Mesodermal cell (in vitro differentiated cells): Measurements from ENCODE around the gene PPA1. TPM values are rescaled to one million over a fixed set of nuclear protein-coding genes. Genes with fewer than 3 reads are reported as not detected.

Source experiments
- H3K27ac ChIP-seq: 2 replicates; pipeline ENCODE4 v1.7.0; 2013; ENCODE audit warnings: mild to moderate bottlenecking, low read depth, low read length, moderate library complexity; ENCODE audit not compliant: severe bottlenecking
- H3K36me3 ChIP-seq: 2 replicates; pipeline ENCODE4 v1.7.1; 2013; ENCODE audit warnings: mild to moderate bottlenecking, low read length, moderate library complexity; ENCODE audit not compliant: control insufficient read depth, insufficient read depth
- H3K4me1 ChIP-seq: one replicate; pipeline ENCODE4 v1.7.1; 2013; ENCODE audit warnings: mild to moderate bottlenecking, low read length; ENCODE audit not compliant: insufficient read depth, control insufficient read depth, poor library complexity, severe bottlenecking
- H3K4me3 ChIP-seq: 2 replicates; pipeline ENCODE4 v1.7.0; 2013; ENCODE audit warnings: low read length, control low read depth, mild to moderate bottlenecking; ENCODE audit not compliant: insufficient read depth, poor library complexity, severe bottlenecking; ENCODE audit errors: extremely low read depth
- H3K9me3 ChIP-seq: 2 replicates; pipeline ENCODE4 v1.7.1; 2013; ENCODE audit warnings: mild to moderate bottlenecking, low read length, moderate library complexity; ENCODE audit not compliant: control insufficient read depth
- WGBS, 2 experiments: methylation state at CpG; one replicate each; pipeline ENCODE4 v1.1.5; 2013; ENCODE audit warnings: missing lambda C conversion rate in 2 of 2; ENCODE audit not compliant: insufficient coverage in 2 of 2; 5-methylcytosine and 5-hydroxymethylcytosine counted together
- polyA plus RNA-seq, 2 experiments: library from polyadenylated mRNA; stranded (reverse); fragments of 50-300 nt; gene quantifications; one replicate each; pipeline ENCODE4 v1.2.3, GENCODE V29; 2013

Gene PPA1
- 91.5 TPM for polyA plus RNA-seq (2013, experiment 1 of 2)
- polyA plus RNA-seq (2013, experiment 2 of 2), result 95.7 TPM

DNA sequence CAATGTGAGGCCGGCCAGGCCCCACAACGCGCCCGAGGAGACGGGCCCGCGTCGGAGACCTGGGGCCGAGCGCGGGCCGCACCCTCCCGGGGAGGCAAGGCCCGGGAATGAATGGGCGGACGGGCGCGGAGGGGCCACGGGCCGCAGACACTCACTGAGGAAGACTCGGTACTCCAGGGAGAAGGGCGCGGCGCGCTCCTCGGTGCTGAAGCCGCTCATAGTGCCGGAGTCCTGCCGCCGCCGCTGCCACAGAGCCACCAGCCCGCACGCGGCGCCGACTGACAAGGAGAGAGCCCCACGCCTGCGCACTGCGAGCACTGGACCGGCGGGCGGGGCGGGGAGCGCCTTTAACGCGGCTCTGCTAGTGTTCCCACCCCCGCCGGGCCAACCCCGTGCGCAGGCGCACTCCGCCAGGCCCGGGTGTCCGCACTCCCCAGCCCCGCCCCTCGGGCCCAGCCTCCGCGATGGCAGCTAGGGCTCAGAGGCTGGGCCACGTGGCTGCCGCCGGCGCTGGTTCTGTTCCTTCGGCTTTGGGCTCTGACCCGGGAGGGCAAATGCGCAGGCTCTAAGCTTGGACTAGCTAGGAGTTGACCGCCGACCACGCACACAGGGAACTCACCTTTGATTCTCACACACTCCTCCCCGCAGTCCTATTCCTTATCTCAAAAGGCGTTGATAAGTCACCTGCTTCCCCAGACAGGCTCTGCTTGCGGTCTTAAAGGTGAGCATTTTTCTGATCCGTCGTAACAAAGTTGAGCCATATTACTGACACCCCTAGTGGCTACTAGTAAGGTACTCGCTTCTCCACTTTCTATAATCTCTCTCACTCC is at the start of gene PPA1:
Gene PPA1, minus strand, starts transcription at position 321 of the 830 bp plus-strand sequence. Its CDS starts 102 bp downstream, at position 219.
- 0 to 1% methylated on average over 64 to 71 of the region's 74 CpGs for WGBS, 2 experiments
- peaks cover 20% of the 10 kb centered on the region for H3K36me3 ChIP-seq
- no peaks in the 10 kb centered on the region for H3K4me1 ChIP-seq
- peak within 1 kb of the TSS; percentile 79 for H3K4me3 ChIP-seq
- H3K9me3 ChIP-seq, result no peaks in the 10 kb centered on the region
- H3K27ac ChIP-seq, result no peak within 1 kb of the TSS

DNA sequence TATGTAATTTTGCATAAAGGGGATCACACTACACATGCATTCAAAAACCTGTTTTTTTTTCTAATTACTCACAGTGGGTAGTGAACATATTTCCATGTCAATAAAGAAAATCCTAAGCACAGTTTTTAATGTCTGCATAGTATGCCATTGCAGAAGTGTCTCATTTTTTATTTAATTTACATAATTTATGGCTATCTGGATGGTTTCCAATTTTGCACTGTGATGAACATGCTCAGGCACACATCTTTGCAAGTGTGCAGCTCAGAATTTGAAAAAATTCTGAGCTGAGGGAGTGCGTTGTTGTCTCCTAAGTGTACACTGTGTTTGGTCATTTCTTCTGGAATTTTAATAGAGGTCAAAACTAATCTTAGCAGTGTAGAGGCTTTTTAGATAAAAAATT is 48.4 kb upstream of the PPA1 start:
- Histone ChIP-seq H3K27ac (no peak overlapping the region), H3K9me3 (peaks cover 4% of the 10 kb centered on the region), H3K4me1 (no peaks in the 10 kb centered on the region), H3K4me3 (no peak overlapping the region), H3K36me3 (no peaks in the 10 kb centered on the region)
- WGBS, 2 experiments, result 83% methylated on average over 1 of the region's 1 CpG; no CpG with 5 or more reads in 1 of the 2 experiments

DNA sequence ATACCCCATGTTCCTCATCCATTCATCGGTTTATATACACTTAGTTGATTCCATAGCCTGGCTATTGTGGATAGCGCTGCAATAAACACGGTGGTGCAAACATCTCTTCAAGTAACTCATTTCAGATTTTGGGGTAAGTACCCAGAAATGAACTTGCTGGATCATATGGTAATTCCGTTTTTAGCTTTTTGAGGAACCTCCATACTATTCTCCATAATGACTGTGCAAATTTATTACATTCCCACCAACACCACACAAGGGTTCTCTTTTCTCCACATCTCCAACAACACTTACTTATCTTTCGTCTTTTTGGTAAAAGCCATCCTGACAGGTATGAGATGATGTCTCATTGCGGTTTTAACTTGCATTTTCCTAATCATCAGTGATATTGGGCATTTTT is 46.9 kb upstream of the PPA1 start:
- H3K9me3 ChIP-seq, result peaks cover 4% of the 10 kb centered on the region
- WGBS, 2 experiments, result 84 to 96% methylated on average over 4 to 6 of the region's 6 CpGs
- no peak overlapping the region for H3K4me3 ChIP-seq
- H3K36me3 ChIP-seq, result no peaks in the 10 kb centered on the region
- no peaks in the 10 kb centered on the region for H3K4me1 ChIP-seq
- no peak overlapping the region for H3K27ac ChIP-seq

DNA sequence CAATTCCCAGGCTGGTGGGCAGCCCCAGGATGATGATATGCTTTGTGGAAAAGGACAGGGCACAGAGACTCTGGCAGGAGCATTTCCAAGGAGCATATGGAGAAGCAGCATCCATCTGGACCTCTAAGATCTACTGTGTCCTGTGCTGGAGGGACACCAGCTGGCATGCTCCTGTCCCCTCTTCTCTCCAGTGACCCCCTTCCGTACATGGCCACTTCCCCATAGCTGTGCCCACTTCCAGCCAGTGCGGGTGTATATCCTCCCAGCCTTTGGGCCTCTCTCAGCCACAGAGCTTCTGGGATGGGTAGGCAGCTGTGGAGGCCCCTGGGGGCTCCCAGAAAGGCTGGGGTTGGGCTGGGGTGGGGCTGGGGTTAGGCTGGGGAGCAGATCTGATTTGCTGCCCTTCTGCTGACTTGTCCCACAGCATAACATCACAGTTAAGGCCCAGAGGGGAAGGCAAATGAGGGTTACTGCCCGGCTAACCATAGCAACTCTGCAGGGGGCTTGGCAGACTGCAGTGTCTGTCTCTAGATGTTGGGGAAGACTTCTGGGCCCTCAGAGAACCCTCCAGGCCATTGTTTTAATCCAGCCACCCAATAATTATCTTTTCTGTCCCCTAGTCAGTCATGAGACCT is 44.3 kb upstream of the PPA1 start:
- no peak overlapping the region for H3K27ac ChIP-seq
- no peaks in the 10 kb centered on the region for H3K4me1 ChIP-seq
- WGBS, 2 experiments, result 60 to 100% methylated on average over 1 of the region's 3 CpGs
- H3K36me3 ChIP-seq, result no peaks in the 10 kb centered on the region
- no peak overlapping the region for H3K4me3 ChIP-seq
- no peaks in the 10 kb centered on the region for H3K9me3 ChIP-seq

DNA sequence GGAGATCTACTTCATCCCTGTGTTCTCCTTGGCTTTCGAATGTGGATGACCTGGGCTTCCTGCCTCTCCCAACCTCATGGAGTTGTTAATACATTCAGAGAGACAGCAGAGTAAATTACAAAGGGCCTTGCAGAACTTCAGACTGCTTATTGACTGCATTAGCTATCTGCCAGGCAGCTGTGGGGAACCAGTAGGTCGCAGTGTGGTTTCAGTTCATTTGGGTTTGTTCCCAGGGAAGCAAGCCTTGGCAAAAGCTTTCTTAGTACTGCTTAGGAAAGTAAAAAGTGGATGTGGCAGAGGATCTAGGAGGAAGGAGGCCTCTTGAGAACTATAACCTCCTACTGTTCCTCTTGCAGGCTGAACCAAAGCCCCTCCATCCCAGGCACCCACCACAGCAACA is 41.4 kb upstream of the PPA1 start:
- Histone ChIP-seq H3K4me3 (no peak overlapping the region), H3K36me3 (no peaks in the 10 kb centered on the region), H3K4me1 (no peaks in the 10 kb centered on the region), H3K27ac (no peak overlapping the region), H3K9me3 (no peaks in the 10 kb centered on the region)
- 83 to 85% methylated on average over 1 to 2 of the region's 2 CpGs for WGBS, 2 experiments

DNA sequence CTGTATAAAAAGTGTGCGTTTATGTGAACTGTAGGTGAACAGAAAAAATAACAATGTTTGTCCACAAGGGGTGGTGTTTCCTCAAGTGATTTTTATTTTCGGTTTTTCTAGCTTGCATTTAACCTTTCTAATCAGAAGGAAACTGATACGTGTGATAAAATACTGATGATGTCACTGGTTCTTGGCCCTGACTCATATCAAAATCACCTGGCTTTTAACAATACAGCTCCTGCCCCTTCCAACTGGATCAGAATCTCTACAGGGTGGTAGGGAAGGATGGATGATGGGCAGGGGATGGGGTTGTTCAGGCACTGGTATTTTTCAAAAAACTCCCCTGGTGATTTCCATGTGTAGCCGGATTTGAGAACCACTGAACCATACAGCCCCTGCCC is 39.7 kb upstream of the PPA1 start:
- no peak overlapping the region for H3K4me3 ChIP-seq
- WGBS, 2 experiments, result 75 to 86% methylated on average over 2 to 3 of the region's 4 CpGs
- H3K9me3 ChIP-seq, result no peaks in the 10 kb centered on the region
- no peaks in the 10 kb centered on the region for H3K36me3 ChIP-seq
- no peaks in the 10 kb centered on the region for H3K4me1 ChIP-seq
- H3K27ac ChIP-seq, result no peak overlapping the region

DNA sequence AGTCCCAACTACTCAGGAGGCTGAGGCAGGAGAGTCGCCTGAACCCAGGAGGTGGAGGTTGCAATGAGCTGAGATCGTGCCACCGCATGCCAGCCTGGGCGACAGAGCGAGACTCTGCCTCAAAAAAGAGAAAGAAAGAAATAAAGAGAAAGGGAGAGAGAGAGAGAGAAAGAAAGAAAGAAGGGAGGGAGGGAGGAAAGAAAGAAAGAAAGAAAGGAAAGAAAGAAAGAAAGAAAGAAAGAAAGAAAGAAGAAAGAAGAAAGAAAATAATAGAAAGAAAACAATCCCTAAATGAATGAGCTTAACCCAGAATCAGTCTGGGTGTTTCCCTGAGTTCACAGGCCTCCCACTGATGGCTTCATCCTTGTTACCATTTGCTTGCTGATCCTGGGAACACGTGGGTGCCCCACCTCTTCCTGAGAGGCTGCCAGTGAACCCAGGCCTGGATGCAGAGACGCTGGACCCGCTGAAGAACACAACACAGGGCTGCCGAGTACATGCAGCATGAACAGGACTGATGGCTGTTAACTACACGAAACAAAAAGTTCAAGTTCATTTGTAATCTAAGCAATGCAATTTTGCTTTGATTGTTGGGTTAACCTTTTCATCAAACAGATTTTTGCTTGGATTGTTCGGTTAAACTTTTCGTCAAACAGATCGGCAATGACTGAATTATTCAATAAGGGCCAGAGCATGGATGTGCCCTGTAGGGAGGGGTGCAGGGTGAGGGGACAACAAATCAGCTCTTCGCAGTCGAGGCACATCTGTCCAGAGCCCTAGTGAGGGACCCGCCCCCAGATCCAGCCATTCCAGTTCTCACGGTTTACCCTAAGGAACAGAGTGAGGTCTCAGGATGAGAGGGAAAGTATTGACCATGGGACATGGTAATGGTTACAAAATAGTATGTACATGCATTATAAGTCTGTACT is 39.0 kb upstream of the PPA1 start:
- 77 to 82% methylated on average over 10 to 13 of the region's 17 CpGs for WGBS, 2 experiments
- Histone ChIP-seq H3K9me3 (no peaks in the 10 kb centered on the region), H3K27ac (no peak overlapping the region), H3K4me1 (peaks cover under 1% of the 10 kb centered on the region), H3K36me3 (no peaks in the 10 kb centered on the region), H3K4me3 (no peak overlapping the region)

DNA sequence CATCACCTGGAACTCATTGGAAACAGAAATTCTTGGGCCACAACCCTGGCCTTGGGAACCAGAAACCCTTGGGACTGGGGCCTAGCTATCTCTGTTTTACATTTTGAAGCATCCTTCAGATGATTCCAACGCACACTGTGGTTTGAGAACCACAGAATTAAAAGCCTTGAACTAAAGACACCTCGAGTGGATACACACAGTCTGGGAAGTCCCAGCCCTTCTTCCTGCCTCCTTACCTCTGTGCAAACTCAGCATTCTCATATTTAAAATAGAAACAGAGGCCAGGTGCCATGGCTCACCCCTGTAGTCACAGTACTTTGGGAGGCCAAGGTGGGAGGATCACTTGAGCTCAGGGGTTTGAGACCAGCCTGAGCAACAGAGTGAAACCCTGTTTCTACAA is 37.7 kb upstream of the PPA1 start:
- Histone ChIP-seq H3K4me3 (no peak overlapping the region), H3K9me3 (no peaks in the 10 kb centered on the region), H3K4me1 (peaks cover 5% of the 10 kb centered on the region), H3K27ac (no peak overlapping the region), H3K36me3 (no peaks in the 10 kb centered on the region)
- 83 to 85% methylated on average over 1 to 2 of the region's 2 CpGs for WGBS, 2 experiments

DNA sequence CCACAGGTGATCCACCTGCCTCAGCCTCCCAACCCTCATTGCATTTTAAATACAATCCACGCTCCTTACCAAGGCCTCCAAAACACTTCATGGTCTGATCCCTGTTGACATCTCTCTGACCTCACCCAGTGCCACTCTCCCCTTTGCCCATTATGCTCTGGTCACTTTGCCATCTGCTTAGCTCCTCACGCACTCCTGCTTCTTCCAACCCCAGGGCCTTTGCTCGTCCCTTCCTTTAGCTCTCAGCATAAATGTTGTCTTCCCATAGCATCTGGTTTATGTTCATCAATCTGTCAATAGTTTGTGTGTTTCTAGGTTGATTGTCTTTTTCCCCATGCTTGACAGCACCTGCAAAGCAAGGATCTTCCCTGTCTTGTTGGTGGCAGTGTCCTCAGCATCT is 36.5 kb upstream of the PPA1 start:
- H3K4me3 ChIP-seq, result no peak overlapping the region
- no peak overlapping the region for H3K27ac ChIP-seq
- H3K4me1 ChIP-seq, result peaks cover 5% of the 10 kb centered on the region
- H3K36me3 ChIP-seq, result no peaks in the 10 kb centered on the region
- H3K9me3 ChIP-seq, result no peaks in the 10 kb centered on the region
- WGBS, 2 experiments, result 92 to 94% methylated on average over 1 to 2 of the region's 3 CpGs

DNA sequence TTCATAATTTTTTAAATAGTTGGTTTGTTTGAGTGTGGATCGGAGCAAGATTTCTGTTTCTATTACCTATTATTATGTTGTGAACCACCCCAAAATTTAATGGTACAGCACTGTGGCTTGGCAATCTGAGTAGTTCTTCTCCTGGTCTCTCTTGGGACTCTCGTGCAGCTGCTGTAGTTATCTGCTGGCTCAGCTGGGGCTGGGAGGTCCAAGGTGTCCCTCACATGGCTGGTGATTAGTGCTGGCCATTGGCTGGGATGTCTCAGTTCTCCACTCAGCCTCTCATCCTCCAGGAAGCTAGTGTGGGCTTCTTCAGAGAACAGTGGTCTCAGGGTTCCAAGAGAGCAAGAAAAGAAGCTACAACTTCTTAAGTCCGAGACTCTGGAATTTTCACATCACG is 35.1 kb upstream of the PPA1 start:
- H3K36me3 ChIP-seq, result no peaks in the 10 kb centered on the region
- H3K4me1 ChIP-seq, result peaks cover 5% of the 10 kb centered on the region
- 94 to 97% methylated on average over 2 to 3 of the region's 4 CpGs for WGBS, 2 experiments
- no peaks in the 10 kb centered on the region for H3K9me3 ChIP-seq
- no peak overlapping the region for H3K27ac ChIP-seq
- no peak overlapping the region for H3K4me3 ChIP-seq
